Measurements from ENCODE around the gene C10orf143. TPM values are rescaled to one million over a fixed set of nuclear protein-coding genes. Genes with fewer than 3 reads are reported as not detected.
A peak's percentile ranks its signal among the peaks of the same experiment; 100 is the strongest.

The C10orf143 gene
- total and polyA plus RNA-seq, 7 experiments from 2014 or later: 2.6 to 36.5 (median 11.6) TPM

DNA sequence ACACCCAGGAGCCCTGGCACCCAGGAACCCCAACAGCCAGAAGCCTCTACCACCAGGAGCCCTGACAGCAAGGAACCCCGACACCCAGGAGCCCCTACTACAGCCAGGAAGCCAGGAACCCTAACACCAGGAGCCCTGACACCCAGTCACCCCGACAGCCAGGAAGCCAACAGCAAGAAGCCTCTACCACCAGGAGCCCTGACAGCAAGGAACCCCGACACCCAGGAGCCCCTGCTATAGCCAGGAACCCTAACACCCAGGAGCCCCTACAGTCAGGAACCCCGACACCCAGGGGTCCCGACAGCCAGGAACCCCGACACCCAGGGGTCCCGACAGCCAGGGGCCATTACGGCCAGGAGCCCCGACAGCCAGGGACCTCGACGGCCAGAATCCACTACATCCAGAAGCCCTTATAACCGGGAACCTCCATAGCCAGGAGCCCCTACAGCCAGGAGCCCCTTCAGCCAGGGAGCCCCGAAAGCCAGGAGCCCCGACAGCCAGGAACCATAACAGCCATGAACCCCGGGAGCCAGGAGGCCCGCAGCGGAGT is 25.1 kb upstream of the C10orf143 start:
- peak; percentile 20 for ATAC-seq
- peak in 1 of 9 donors; percentile 12 for DNase-seq
- no peaks in the 10 kb centered on the region for H3K9me3 ChIP-seq (ENCODE audit: control insufficient read depth in 2 of 3, low read length in 3 of 3)
- Mint-ChIP-seq H3K9me3 (no peaks in the 10 kb centered on the region), H3K27ac (peak overlapping the region in 6 of 9 donors; percentile 12 to 89 (median 60)), H3K4me1 (peaks cover 24 to 44% (median 40%) of the 10 kb centered on the region in 7 donors), H3K4me3 (peak overlapping the region; percentile 68 to 95 (median 90)), H3K36me3 (peaks cover 0 to 5% (median 3%) of the 10 kb centered on the region in 5 donors), H3K27me3 (peaks cover 6 to 20% (median 12%) of the 10 kb centered on the region in 5 donors)
- peak overlapping the region; percentile 86 for H3K27ac ChIP-seq (ENCODE audit: low read depth, low read length)
- no peaks in the 10 kb centered on the region for H3K27me3 ChIP-seq (ENCODE audit: control insufficient read depth in 2 of 2, insufficient read depth in 2 of 2, low read length in 2 of 2)
- peak overlapping the region; percentile 63 for H3K4me3 ChIP-seq (ENCODE audit: low read length)
- ChIA-PET POLR2A (interaction anchor here (1.0 to 4.0 kb wide), 6 partner anchors 17 to 1104 kb away, joined by 3 to 74 read pairs (median 4); partner anchors contain the start of genes C10orf143 and MGMT), CTCF (interaction anchor here (0.8 to 1.1 kb wide), 3 partner anchors 10 to 42 kb away, joined by 3 to 15 read pairs (median 3); partner anchors contain the start of gene C10orf143)
- intact Hi-C loops (cut with micrococcal nuclease): loop anchor here (1.0 to 5.0 kb wide), 8 partner anchors 7 to 669 kb away; partner anchors contain the start of genes MGMT (in 2 of the 2) and C10orf143 (in 1 of the 2)
- H3K36me3 ChIP-seq (ENCODE audit: control insufficient read depth in 2 of 3, insufficient read depth in 3 of 3, low read length in 3 of 3): no peaks in the 10 kb centered on the region
- peaks cover 20 to 25% of the 10 kb centered on the region in 2 donors for H3K4me1 ChIP-seq (ENCODE audit: control insufficient read depth in 2 of 2, insufficient read depth in 2 of 2, low read length in 2 of 2)

DNA sequence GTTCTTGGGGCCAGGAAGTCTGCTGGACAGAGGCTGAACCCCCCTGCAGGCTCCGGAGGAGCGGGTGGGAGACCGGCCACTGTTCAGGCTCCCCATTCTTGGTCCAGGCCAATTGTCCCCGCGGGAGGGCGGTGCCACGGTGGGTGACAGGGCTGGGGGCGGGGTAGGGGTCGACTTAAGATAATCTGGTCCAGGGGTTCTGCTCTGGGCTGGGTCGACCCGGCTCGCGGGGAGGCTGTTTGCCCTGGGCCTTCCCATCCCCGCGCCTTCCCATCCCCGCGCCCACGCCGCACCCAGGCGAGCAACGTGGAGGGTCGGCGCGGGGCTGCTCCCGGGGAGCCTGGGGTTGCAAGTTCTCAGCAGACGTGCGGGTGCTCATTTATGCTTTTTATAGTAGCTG is 18.3 kb upstream of the C10orf143 start:
- H3K36me3 Mint-ChIP-seq: no peaks in the 10 kb centered on the region
- peaks cover 9 to 51% (median 17%) of the 10 kb centered on the region in 5 donors for H3K27me3 Mint-ChIP-seq
- H3K4me1 Mint-ChIP-seq: peaks cover 0 to 10% (median 7%) of the 10 kb centered on the region in 7 donors
- Histone ChIP-seq H3K27me3 (ENCODE audit: control insufficient read depth in 2 of 2, insufficient read depth in 2 of 2, low read length in 2 of 2) (no peaks in the 10 kb centered on the region), H3K9me3 (ENCODE audit: control insufficient read depth in 2 of 3, low read length in 3 of 3) (no peaks in the 10 kb centered on the region), H3K4me3 (ENCODE audit: low read length) (no peak overlapping the region), H3K4me1 (ENCODE audit: control insufficient read depth in 2 of 2, insufficient read depth in 2 of 2, low read length in 2 of 2) (no peaks in the 10 kb centered on the region), H3K27ac (ENCODE audit: low read depth, low read length) (no peak overlapping the region), H3K36me3 (ENCODE audit: control insufficient read depth in 2 of 3, insufficient read depth in 3 of 3, low read length in 3 of 3) (no peaks in the 10 kb centered on the region)
- ChIA-PET CTCF (interaction anchor here (1.0 to 1.8 kb wide), 4 partner anchors 22 to 1865 kb away, joined by 4 to 6 read pairs (median 4); no protein-coding TSS in a partner anchor), POLR2A (interaction anchor here (3.4 kb wide), 1 partner anchor 18 kb away, joined by 25 read pairs; the partner anchor contains the start of gene C10orf143)
- no peak for ATAC-seq
- intact Hi-C loops (cut with micrococcal nuclease): loop anchor here (1.0 to 5.0 kb wide), 5 partner anchors 7 to 1497 kb away; partner anchors contain the start of gene GLRX3 (in 1 of the 2)
- H3K4me3 Mint-ChIP-seq: no peak overlapping the region
- no peak for DNase-seq
- no peak overlapping the region for H3K27ac Mint-ChIP-seq
- no peaks in the 10 kb centered on the region for H3K9me3 Mint-ChIP-seq

DNA sequence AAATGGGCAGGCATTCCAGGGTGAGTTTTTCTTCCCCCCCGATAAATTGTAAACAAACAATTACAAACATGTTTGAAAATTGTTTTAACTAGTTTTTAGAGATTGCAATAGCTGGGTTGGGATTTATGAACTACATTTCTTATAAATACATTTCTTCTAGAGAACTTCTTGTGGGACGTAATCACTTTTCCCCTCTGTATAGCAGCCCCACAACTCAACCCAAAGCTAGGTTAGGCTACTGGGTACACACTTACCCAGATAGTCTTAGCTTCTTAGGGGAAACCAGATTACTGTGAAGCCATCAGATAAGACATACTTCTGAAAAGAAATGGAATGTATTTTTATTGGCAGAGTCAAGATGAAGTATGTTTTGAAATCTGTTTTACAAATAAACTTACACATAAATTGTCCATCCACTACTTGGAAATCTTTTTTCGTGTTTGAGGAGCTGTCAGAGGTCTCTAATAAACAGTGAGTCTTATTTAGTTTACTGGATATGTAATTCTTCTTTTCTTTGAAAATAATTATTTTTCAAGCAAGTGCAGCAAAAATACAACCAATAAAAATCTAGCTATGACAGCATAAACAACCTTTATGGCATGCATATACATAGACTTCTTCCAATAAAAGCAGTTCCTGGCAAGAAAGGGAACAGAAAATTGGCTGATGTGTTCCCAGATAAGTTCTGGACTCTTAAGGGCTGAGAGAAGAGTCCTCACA is 17.6 kb upstream of the C10orf143 start:
- intact Hi-C loops (cut with micrococcal nuclease): loop anchor here (1.0 to 5.0 kb wide), 5 partner anchors 8 to 1496 kb away; partner anchors contain the start of gene GLRX3 (in 1 of the 2)
- no peaks in the 10 kb centered on the region for H3K9me3 Mint-ChIP-seq
- DNase-seq (no peak), ATAC-seq (no peak)
- ChIA-PET CTCF (interaction anchor here (0.5 to 2.5 kb wide), 10 partner anchors 18 to 1918 kb away, joined by 3 to 19 read pairs (median 4); partner anchors contain the start of gene C10orf143), POLR2A (interaction anchor here (0.7 to 3.4 kb wide), 2 partner anchors 18 to 1096 kb away, joined by 3 to 25 read pairs; partner anchors contain the start of gene C10orf143)
- H3K27ac Mint-ChIP-seq: no peak overlapping the region
- Histone ChIP-seq H3K27ac (ENCODE audit: low read depth, low read length) (no peak overlapping the region), H3K27me3 (ENCODE audit: control insufficient read depth in 2 of 2, insufficient read depth in 2 of 2, low read length in 2 of 2) (no peaks in the 10 kb centered on the region), H3K36me3 (ENCODE audit: control insufficient read depth in 2 of 3, insufficient read depth in 3 of 3, low read length in 3 of 3) (no peaks in the 10 kb centered on the region), H3K9me3 (ENCODE audit: control insufficient read depth in 2 of 3, low read length in 3 of 3) (no peaks in the 10 kb centered on the region), H3K4me1 (ENCODE audit: control insufficient read depth in 2 of 2, insufficient read depth in 2 of 2, low read length in 2 of 2) (no peaks in the 10 kb centered on the region), H3K4me3 (ENCODE audit: low read length) (no peak overlapping the region)
- peaks cover 9 to 53% (median 17%) of the 10 kb centered on the region in 5 donors for H3K27me3 Mint-ChIP-seq
- H3K4me3 Mint-ChIP-seq: no peak overlapping the region
- peaks cover 0 to 10% (median 7%) of the 10 kb centered on the region in 7 donors for H3K4me1 Mint-ChIP-seq
- H3K36me3 Mint-ChIP-seq: no peaks in the 10 kb centered on the region

DNA sequence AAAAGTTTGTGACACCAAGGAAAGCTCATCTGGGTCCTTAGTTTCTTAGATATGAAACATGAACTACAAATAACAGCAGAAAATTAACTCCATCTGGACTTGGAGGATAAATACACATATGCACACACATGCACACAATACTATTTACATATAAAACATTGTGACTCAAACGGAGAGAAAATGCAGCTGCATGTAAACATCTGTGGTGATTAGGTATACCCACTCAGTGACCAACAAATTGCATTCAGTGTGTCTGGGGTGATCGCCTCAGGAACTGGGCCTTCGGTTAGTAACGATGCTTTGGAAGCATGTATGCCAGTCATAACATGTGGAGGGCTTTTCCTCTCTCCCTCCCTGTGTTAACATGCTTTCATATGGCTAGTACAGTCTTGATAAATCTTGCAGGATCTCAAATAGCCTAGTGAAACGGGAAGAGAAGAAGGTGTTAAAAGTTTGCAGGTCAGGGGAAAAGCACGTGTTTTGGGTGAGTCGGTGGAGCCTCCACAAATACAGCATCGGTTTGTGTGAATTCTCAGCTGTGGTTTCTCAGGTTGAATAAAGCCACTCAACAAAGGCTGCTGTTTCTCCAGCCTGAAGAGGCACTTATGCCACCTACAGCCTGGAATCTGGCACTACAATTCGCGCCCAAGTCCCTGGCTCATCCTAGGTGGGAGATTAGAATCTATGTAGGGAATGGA is 16.9 kb upstream of the C10orf143 start:
- peak; percentile 92 for ATAC-seq
- ChIA-PET POLR2A (interaction anchor here (1.0 to 3.4 kb wide), 2 partner anchors 14 to 17 kb away, joined by 3 to 25 read pairs; partner anchors contain the start of gene C10orf143), CTCF (interaction anchor here (0.5 to 2.5 kb wide), 11 partner anchors 12 to 1917 kb away, joined by 3 to 19 read pairs (median 4); partner anchors contain the start of gene C10orf143)
- DNase-seq: peak in 8 of 9 donors; percentile 24 to 60 (median 46)
- peak overlapping the region in 2 of 10 donors; percentile 19 to 22 for H3K4me3 Mint-ChIP-seq
- Histone ChIP-seq H3K27ac (ENCODE audit: low read depth, low read length) (no peak overlapping the region), H3K9me3 (ENCODE audit: control insufficient read depth in 2 of 3, low read length in 3 of 3) (no peaks in the 10 kb centered on the region), H3K4me3 (ENCODE audit: low read length) (no peak overlapping the region), H3K36me3 (ENCODE audit: control insufficient read depth in 2 of 3, insufficient read depth in 3 of 3, low read length in 3 of 3) (no peaks in the 10 kb centered on the region), H3K27me3 (ENCODE audit: control insufficient read depth in 2 of 2, insufficient read depth in 2 of 2, low read length in 2 of 2) (no peaks in the 10 kb centered on the region), H3K4me1 (ENCODE audit: control insufficient read depth in 2 of 2, insufficient read depth in 2 of 2, low read length in 2 of 2) (no peaks in the 10 kb centered on the region)
- H3K27ac Mint-ChIP-seq: no peak overlapping the region
- intact Hi-C loops (cut with micrococcal nuclease): loop anchor here (1.0 to 5.0 kb wide), 7 partner anchors 9 to 1915 kb away; partner anchors contain the start of gene GLRX3 (in 1 of the 2)
- H3K4me1 Mint-ChIP-seq: peaks cover 0 to 10% (median 7%) of the 10 kb centered on the region in 7 donors
- no peaks in the 10 kb centered on the region for H3K9me3 Mint-ChIP-seq
- peaks cover 9 to 53% (median 17%) of the 10 kb centered on the region in 5 donors for H3K27me3 Mint-ChIP-seq
- H3K36me3 Mint-ChIP-seq: no peaks in the 10 kb centered on the region

DNA sequence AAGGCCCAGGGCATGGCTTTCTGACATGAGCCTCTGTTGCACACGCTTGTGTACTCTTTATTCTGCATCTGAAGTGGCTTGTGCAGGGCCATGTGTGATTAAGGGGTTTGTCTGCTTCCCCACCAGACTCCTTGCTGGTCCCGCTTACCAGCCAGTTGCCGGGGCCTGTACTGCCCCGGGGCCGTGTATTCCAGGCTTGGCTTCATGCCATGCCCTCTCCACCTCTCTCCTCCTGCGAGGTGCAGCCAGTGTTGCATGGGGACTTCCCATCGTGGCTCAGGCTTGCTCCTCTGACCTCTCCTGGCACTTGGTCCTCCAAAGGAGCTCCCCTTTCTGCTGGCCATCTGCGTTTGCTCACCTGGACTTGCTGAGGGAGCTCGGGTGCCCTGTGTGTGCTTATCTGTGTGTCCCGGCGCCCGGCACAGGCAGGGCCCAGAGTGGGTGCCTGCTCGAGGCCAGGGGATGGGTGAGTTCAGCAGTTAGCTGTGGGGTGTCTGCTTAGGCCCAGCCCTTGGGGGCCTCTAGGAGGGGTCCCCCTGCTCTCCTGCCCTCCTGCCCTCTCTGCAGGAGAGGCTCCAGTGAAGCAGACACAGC is 11.0 kb upstream of the C10orf143 start:
- Histone ChIP-seq H3K27me3 (ENCODE audit: control insufficient read depth in 2 of 2, insufficient read depth in 2 of 2, low read length in 2 of 2) (no peaks in the 10 kb centered on the region), H3K36me3 (ENCODE audit: control insufficient read depth in 2 of 3, insufficient read depth in 3 of 3, low read length in 3 of 3) (no peaks in the 10 kb centered on the region), H3K4me1 (ENCODE audit: control insufficient read depth in 2 of 2, insufficient read depth in 2 of 2, low read length in 2 of 2) (no peaks in the 10 kb centered on the region), H3K27ac (ENCODE audit: low read depth, low read length) (no peak overlapping the region), H3K9me3 (ENCODE audit: control insufficient read depth in 2 of 3, low read length in 3 of 3) (no peaks in the 10 kb centered on the region), H3K4me3 (ENCODE audit: low read length) (no peak overlapping the region)
- DNase-seq (no peak), ATAC-seq (no peak)
- POLR2A ChIA-PET: interaction anchor here (1.3 kb wide), 1 partner anchor 11 kb away, joined by 5 read pairs; the partner anchor contains the start of gene C10orf143
- Mint-ChIP-seq H3K4me1 (peaks cover 0 to 2% (median 0%) of the 10 kb centered on the region in 7 donors), H3K9me3 (peaks cover 0 to 18% (median 7%) of the 10 kb centered on the region in 11 donors), H3K27ac (no peak overlapping the region), H3K36me3 (peaks cover 0 to 6% (median 0%) of the 10 kb centered on the region in 5 donors), H3K4me3 (no peak overlapping the region), H3K27me3 (peaks cover 0 to 19% (median 0%) of the 10 kb centered on the region in 5 donors)
- CTCF ChIA-PET: no interaction called here
- intact Hi-C loops (cut with micrococcal nuclease): no loop called here
